Sigmoid colon (tissue), 7 donors: ENCODE data around the gene RASA1. TPM values are rescaled to one million over a fixed set of nuclear protein-coding genes. Genes with fewer than 3 reads are reported as not detected.
"Not testable (repeated sequence)": the region's sequence is repeated elsewhere in the genome, so short reads cannot be mapped to it uniquely, and the experiment has no call there.

ENCODE experiments used
- DNase-seq: peaks from one replicate; pipeline ENCODE4 v3.0.0-alpha.2; 2019
- H3K27ac ChIP-seq, 4 donors: fragments of 200-600 bp; sonication (generic); one replicate each; pipeline ENCODE4 v1.5.1; 2016 to 2019; ENCODE audit warnings: mild to moderate bottlenecking in 1 of 4
- H3K27me3 ChIP-seq, 3 donors: fragments of 200-600 bp; sonication (generic); one replicate each; pipeline ENCODE4 v1.5.1; 2019; ENCODE audit warnings: mild to moderate bottlenecking in 1 of 3
- H3K36me3 ChIP-seq, 4 donors: fragments of 200-600 bp; sonication (generic); one replicate each; pipeline ENCODE4 v1.5.1; 2016 to 2019
- H3K4me1 ChIP-seq, 4 donors: fragments of 200-600 bp; sonication (generic); one replicate each; pipeline ENCODE4 v1.5.1; 2017 to 2019
- H3K4me3 ChIP-seq, 4 donors: fragments of 200-600 bp; sonication (generic); one replicate each; pipeline ENCODE4 v1.5.1; 2017 to 2019; ENCODE audit warnings: mild to moderate bottlenecking in 2 of 4, moderate library complexity in 1 of 4
- H3K9me3 ChIP-seq, 4 donors: fragments of 200-600 bp in 3 of 4; sonication (generic) in 3 of 4; one replicate each; pipeline versions ENCODE4 v1.5.1 to v1.6.1; 2013 to 2019
- EP300 ChIP-seq, 4 donors: sonication (generic); formaldehyde crosslinking; IDR thresholded peaks; one replicate each; pipeline ENCODE4 v1.6.1; 2017; ENCODE audit warnings: antibody characterized with exemption in 4 of 4
- POLR2A ChIP-seq, 2 donors: fragments of 450-650 bp; IDR thresholded peaks; one replicate each; pipeline ENCODE4 v1.6.1; 2016; ENCODE audit warnings: antibody characterized with exemption in 2 of 2, mild to moderate bottlenecking in 2 of 2, moderate library complexity in 2 of 2
- POLR2AphosphoS5 ChIP-seq, 4 donors: sonication (generic); formaldehyde crosslinking; IDR thresholded peaks; one replicate each; pipeline ENCODE4 v1.6.1; 2017; ENCODE audit warnings: antibody characterized with exemption in 4 of 4
- WGBS, 2 donors: extraction: QIAGEN DNeasy Blood & Tissue Kit; methylation state at CpG; one replicate each; pipeline ENCODE4 v1.1.7; 2013; 5-methylcytosine and 5-hydroxymethylcytosine counted together
- intact Hi-C: fragments of 100-400 bp; cut with DNase I; formaldehyde crosslinking; loops from one replicate; pipeline ENCODE4 v1.15.1; 2023
- polyA plus RNA-seq, 3 donors: library from polyadenylated mRNA; stranded (reverse); fragments of 200-250 nt; gene quantifications; one replicate each; pipeline ENCODE4 v1.2.3, GENCODE V29; 2013
- total RNA-seq, 4 donors: library from RNA; depleted of rRNA; stranded (reverse); fragments of >200 nt; gene quantifications; one replicate each; pipeline ENCODE4 v1.1.0, GENCODE V29; 2016
- TF ChIP-seq, protein P1 (sequence below), 4 experiments: fragments of 450-650 bp in 3 of 4; fragments of 200-600 bp in 1 of 4; IDR thresholded peaks; one replicate each; pipeline ENCODE4 v1.5.1; 2016 to 2019; ENCODE audit warnings: antibody characterized with exemption in 4 of 4, mild to moderate bottlenecking in 3 of 4, moderate library complexity in 2 of 4
- donor health status: healthy with polysubstance abuse.
- donor health status: Bipolar disorder and iron deficiency.
- donor health status: healthy.

The RASA1 gene
- total and polyA plus RNA-seq, 7 donors: 9.0 to 30.0 (median 22.7) TPM

DNA sequence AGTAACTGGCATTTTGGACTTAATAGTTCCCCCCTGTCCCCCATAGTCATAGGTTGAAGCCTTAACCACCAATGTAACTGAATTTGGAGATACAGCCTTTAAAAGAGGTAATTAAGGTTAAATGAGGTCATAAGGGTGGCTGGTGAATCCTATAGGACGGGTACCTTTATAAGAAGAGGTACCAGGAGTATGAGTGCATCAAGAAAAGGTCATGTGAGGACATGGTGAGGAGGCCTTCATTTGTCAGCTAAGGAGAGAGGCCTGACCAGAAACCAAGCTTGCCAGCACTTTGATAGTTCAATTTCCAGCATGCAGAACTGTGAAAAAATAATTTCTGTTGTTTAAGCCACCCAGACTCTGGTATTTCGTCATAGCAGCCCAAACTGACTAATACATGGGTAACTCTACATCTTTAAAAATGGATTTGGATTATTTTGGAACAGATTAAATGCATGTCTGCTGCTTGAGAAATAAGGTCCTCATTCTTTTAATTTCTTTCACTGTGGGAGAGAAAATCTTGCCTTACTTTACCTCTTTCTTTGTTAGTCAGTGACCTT lies 9.7 kb downstream of the RASA1 start:
- intact Hi-C loops: no loop called here

DNA sequence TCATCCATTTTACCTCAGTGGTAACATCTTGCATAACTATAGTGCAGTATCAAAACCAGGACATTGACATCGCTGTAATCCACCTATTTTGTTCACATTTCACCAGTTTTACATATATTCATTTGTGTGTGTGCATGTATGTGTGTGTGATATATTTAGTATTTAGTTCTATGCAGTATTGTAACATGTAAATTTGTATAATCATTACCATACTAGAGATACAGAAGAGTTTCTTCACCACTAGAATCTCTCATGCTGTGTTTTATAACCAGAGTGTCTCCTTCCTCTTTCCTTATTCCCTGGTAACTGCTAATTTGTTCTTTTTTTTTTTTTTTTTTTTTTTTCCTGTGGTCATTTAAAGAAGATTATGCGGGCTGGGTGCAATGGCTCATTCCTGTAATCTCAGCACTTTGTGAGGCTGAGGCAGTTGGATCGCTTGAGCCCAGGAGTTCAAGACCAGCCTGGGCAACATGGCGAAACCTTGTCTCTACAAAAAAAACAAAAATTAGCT lies 11.0 kb downstream of the RASA1 start:
- intact Hi-C loops: no loop called here
- DNase-seq: no peak
- Histone ChIP-seq H3K4me1 (peaks cover 0 to 20% (median 9%) of the 10 kb centered on the region in 4 donors), H3K27ac (no peak overlapping the region), H3K36me3 (no peaks in the 10 kb centered on the region), H3K9me3 (no peaks in the 10 kb centered on the region), H3K27me3 (no peaks in the 10 kb centered on the region), H3K4me3 (no peak overlapping the region)
- TF ChIP-seq, protein P1, sequence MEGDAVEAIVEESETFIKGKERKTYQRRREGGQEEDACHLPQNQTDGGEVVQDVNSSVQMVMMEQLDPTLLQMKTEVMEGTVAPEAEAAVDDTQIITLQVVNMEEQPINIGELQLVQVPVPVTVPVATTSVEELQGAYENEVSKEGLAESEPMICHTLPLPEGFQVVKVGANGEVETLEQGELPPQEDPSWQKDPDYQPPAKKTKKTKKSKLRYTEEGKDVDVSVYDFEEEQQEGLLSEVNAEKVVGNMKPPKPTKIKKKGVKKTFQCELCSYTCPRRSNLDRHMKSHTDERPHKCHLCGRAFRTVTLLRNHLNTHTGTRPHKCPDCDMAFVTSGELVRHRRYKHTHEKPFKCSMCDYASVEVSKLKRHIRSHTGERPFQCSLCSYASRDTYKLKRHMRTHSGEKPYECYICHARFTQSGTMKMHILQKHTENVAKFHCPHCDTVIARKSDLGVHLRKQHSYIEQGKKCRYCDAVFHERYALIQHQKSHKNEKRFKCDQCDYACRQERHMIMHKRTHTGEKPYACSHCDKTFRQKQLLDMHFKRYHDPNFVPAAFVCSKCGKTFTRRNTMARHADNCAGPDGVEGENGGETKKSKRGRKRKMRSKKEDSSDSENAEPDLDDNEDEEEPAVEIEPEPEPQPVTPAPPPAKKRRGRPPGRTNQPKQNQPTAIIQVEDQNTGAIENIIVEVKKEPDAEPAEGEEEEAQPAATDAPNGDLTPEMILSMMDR (IDR thresholded peaks at IDR 0.05): no peak
- TF ChIP-seq POLR2A (IDR thresholded peaks at IDR 0.05): no peak
- no peak for TF ChIP-seq POLR2AphosphoS5 (IDR thresholded peaks at IDR 0.05)
- TF ChIP-seq EP300 (IDR thresholded peaks at IDR 0.05): no peak
- WGBS, 2 donors: 92 to 98% methylated on average over 4 of the region's 4 CpGs

More for the DNA sequence above, 9.7 kb downstream of the RASA1 start:
- Histone ChIP-seq H3K27me3 (no peaks in the 10 kb centered on the region), H3K9me3 (no peaks in the 10 kb centered on the region), H3K4me1 (peaks cover 0 to 25% (median 9%) of the 10 kb centered on the region in 4 donors), H3K36me3 (no peaks in the 10 kb centered on the region), H3K27ac (no peak overlapping the region), H3K4me3 (no peak overlapping the region)
- no peak for DNase-seq
- TF ChIP-seq POLR2A (IDR thresholded peaks at IDR 0.05) (no peak), EP300 (IDR thresholded peaks at IDR 0.05) (no peak), POLR2AphosphoS5 (IDR thresholded peaks at IDR 0.05) (no peak)
- TF ChIP-seq, protein P1 (IDR thresholded peaks at IDR 0.05): no peak
- WGBS, 2 donors: 89 to 90% methylated on average over 2 of the region's 2 CpGs

DNA sequence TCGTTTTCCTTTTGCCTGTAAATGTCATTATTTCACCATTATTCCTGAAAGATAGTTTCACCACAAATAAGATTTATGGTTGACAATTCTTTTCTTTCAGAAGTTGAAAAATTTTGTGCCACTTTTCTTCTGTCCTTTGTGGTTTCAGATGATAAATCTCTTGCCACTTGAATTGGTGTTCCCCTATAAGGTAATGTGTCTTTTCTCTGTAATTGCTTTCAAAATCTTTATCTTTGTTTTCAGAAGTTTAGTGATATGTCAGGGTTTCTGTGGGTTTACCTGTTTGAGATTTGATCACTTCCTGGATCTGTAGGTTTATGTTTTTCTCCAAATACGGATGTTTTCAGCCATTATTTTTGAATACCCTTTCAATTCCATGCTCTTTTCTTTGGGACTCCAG lies 14.6 kb downstream of the RASA1 start:
- TF ChIP-seq POLR2AphosphoS5 (IDR thresholded peaks at IDR 0.05) (no peak), EP300 (IDR thresholded peaks at IDR 0.05) (no peak), POLR2A (IDR thresholded peaks at IDR 0.05) (no peak)
- TF ChIP-seq, protein P1 (IDR thresholded peaks at IDR 0.05): no peak
- H3K4me1 ChIP-seq: peaks cover 0 to 5% (median 1%) of the 10 kb centered on the region in 4 donors
- no peak for DNase-seq
- H3K27ac ChIP-seq: no peak overlapping the region
- H3K36me3 ChIP-seq: no peaks in the 10 kb centered on the region
- 49 to 82% methylated on average over 2 of the region's 2 CpGs for WGBS, 2 donors
- intact Hi-C loops: no loop called here
- no peaks in the 10 kb centered on the region for H3K27me3 ChIP-seq
- H3K4me3 ChIP-seq: no peak overlapping the region
- no peaks in the 10 kb centered on the region for H3K9me3 ChIP-seq

DNA sequence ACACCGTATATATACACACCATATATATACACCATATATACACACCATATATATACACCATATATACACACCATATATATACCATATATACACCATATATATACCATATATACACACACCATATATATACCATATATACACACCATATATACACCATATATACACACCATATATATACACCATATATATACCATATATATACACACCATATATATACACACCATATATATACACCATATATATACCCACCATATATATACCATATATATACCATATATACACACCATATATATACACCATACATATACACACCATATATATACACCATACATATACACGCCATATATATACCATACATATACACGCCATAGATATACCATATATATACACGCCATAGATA lies 19.6 kb downstream of the RASA1 start:
- intact Hi-C loops, H3K4me3 ChIP-seq, H3K27me3 ChIP-seq, H3K4me1 ChIP-seq, DNase-seq, H3K36me3 ChIP-seq, H3K9me3 ChIP-seq, H3K27ac ChIP-seq: not testable (repeated sequence)
- 98% methylated on average over 4 of the region's 4 CpGs for WGBS, 2 donors

DNA sequence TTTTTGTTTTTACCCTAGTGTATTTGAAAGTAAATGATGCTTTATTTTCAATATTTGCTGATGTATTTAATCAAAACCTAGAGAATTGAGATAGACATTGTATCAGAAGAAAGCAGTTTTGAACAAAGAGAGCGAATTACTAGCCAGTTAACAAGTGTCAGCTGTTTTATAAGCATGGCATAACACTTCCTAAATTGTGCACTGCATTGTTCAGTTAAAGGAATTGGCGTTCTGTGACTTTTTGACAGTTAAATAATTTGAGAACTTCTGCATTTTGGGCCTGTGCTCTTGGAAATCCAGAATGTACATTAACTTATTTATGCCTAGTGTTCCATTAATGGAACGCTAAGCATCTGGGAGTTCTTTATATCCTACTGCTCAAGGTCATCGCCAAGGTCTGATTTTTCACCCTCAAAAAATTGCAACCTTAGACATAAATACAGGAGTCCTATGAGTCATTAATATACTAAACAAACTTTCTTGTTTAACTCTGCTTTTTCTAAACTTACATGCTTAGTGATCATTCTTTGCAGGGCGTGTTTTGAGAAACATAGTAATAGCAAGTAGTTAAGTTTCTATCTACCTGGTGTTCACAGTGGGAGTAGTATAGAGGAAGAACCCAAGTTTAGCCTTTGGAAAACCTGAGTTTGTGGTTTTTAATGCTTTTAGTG lies 31.1 kb downstream of the RASA1 start:
- no peak for DNase-seq
- Histone ChIP-seq H3K27me3 (no peaks in the 10 kb centered on the region), H3K27ac (no peak overlapping the region), H3K4me1 (peaks cover 0 to 18% (median 11%) of the 10 kb centered on the region in 4 donors), H3K4me3 (no peak overlapping the region), H3K36me3 (peaks cover 0 to 1% (median 0%) of the 10 kb centered on the region in 4 donors), H3K9me3 (no peaks in the 10 kb centered on the region)
- TF ChIP-seq POLR2AphosphoS5 (IDR thresholded peaks at IDR 0.05): no peak
- TF ChIP-seq POLR2A (IDR thresholded peaks at IDR 0.05): no peak
- intact Hi-C loops: no loop called here
- 78 to 89% methylated on average over 5 of the region's 5 CpGs for WGBS, 2 donors
